Kidney epithelial cell (primary cell): ENCODE measurements around the gene FCAR. TPM values are rescaled to one million over a fixed set of nuclear protein-coding genes. Genes with fewer than 3 reads are reported as not detected.
"Not testable (repeated sequence)": the region's sequence is repeated elsewhere in the genome, so short reads cannot be mapped to it uniquely, and the experiment has no call there.

Experiments used
- DNase-seq: peaks from one replicate; pipeline ENCODE4 v3.0.0-alpha.2; 2010; ENCODE audit warnings: low read depth
- H3K27me3 ChIP-seq: 2 replicates; pipeline ENCODE4 v1.6.0; 2011; ENCODE audit warnings: low read length; ENCODE audit not compliant: control insufficient read depth, insufficient read depth
- H3K36me3 ChIP-seq: 2 replicates; pipeline ENCODE4 v1.5.1; 2011; ENCODE audit warnings: low read length; ENCODE audit not compliant: control insufficient read depth, insufficient read depth
- H3K4me3 ChIP-seq: 2 replicates; pipeline ENCODE4 v1.5.1; 2011; ENCODE audit warnings: low read depth, mild to moderate bottlenecking, control low read depth, low read length
- total RNA-seq: library from RNA; depleted of rRNA; stranded (reverse); fragments of >200 nt; gene quantifications from 2 replicates; pipeline ENCODE4 v1.2.3, GENCODE V29; 2015
- TF ChIP-seq, protein P1 (sequence below): IDR thresholded peaks from 2 replicates; pipeline ENCODE4 v1.5.1; 2011; ENCODE audit warnings: mild to moderate bottlenecking, moderate library complexity, low read length, control low read depth, inconsistent platforms; ENCODE audit not compliant: insufficient read depth, poor library complexity, severe bottlenecking

The FCAR gene
- total RNA-seq, 1 donor from 2014 or later = not detected

DNA sequence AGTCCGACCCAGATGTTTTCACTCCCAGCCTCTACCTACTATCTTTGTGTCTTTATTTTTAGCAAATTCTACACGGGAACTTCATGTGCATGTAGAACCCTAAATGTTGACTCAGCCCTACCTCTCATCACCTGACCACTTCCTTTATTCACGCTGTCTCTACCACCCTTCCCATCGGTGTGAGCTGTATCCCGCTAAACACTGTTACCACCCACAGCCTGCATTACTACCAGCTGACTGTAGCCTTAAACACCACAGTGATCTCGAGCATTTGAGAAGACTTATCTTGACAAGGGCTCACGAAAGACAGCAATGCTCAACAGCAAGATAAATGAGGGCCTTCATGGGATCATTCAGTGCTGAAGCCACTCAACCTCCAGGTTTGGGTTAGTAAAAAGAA, 47.0 kb downstream of the FCAR start:
- TF ChIP-seq, protein P1, sequence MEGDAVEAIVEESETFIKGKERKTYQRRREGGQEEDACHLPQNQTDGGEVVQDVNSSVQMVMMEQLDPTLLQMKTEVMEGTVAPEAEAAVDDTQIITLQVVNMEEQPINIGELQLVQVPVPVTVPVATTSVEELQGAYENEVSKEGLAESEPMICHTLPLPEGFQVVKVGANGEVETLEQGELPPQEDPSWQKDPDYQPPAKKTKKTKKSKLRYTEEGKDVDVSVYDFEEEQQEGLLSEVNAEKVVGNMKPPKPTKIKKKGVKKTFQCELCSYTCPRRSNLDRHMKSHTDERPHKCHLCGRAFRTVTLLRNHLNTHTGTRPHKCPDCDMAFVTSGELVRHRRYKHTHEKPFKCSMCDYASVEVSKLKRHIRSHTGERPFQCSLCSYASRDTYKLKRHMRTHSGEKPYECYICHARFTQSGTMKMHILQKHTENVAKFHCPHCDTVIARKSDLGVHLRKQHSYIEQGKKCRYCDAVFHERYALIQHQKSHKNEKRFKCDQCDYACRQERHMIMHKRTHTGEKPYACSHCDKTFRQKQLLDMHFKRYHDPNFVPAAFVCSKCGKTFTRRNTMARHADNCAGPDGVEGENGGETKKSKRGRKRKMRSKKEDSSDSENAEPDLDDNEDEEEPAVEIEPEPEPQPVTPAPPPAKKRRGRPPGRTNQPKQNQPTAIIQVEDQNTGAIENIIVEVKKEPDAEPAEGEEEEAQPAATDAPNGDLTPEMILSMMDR = no peak
- no peak for DNase-seq
- Histone ChIP-seq H3K36me3 (no peaks in the 10 kb centered on the region), H3K27me3 (no peaks in the 10 kb centered on the region), H3K4me3 (no peak overlapping the region)

DNA sequence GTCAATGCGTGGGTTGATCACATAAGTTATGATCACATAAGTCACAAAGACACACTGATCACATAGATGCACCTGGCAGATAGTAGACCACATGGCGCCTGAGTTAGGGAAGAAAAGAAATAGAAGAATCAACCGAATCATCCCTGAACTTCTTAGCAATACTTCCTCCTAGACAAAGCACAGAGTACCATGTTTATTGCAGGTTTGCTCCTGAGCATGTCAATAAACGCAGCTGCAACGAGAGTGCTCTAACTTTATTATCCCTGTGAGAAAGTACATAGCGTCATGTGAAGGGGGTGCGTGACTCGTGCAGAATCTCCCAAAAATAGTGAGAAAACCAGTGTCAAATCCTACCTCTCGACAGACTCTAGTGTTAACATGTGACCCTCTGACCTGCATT, 49.2 kb downstream of the FCAR start:
- TF ChIP-seq, protein P1 = no peak

DNA sequence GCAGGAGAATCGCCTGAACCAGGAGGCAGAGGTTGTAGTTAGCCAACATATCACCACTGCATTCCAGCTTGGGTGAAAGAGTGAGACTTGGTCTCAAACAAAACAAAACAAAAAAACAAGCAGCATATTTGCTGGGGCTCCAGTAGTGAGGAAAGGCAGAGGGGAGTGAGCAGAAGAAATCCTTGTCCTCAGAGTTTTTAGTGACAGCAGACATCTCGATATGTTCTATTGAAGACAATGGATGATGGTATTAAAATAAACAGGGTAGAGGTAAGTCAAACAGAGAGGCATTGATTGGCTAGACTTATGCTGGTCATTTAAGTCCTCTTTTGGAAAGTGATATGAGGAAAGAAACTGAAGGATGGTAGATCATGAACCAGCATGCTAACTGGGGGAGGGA, 54.3 kb downstream of the FCAR start:
- TF ChIP-seq, protein P1 = no peak
- no peak for DNase-seq
- no peaks in the 10 kb centered on the region for H3K36me3 ChIP-seq
- H3K27me3 ChIP-seq = no peaks in the 10 kb centered on the region
- no peak overlapping the region for H3K4me3 ChIP-seq

More for the DNA sequence above, 49.2 kb downstream of the FCAR start:
- no peaks in the 10 kb centered on the region for H3K27me3 ChIP-seq
- no peak for DNase-seq
- no peak overlapping the region for H3K4me3 ChIP-seq
- no peaks in the 10 kb centered on the region for H3K36me3 ChIP-seq

DNA sequence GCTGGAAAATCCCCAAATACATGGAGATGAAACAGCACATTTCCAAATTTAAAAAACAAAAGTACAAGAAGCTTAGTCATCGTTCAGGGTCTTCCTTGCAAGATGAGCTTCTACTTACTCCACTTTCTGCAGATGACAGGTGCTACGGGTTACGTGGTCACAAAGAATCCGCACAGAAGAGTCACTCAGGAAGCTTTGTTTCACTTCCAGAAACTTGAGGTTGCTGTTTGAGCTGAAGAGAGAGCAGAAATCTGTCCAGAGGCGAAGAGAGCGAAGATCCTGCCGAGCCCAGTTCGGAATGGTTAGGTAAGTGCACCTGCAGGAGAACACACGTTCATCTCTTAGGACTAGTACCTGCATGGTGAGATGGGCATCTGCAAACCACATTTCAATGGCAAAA, 63.9 kb downstream of the FCAR start:
- DNase-seq = no peak
- TF ChIP-seq, protein P1 = no peak
- no peaks in the 10 kb centered on the region for H3K27me3 ChIP-seq
- no peaks in the 10 kb centered on the region for H3K36me3 ChIP-seq
- H3K4me3 ChIP-seq = no peak overlapping the region

DNA sequence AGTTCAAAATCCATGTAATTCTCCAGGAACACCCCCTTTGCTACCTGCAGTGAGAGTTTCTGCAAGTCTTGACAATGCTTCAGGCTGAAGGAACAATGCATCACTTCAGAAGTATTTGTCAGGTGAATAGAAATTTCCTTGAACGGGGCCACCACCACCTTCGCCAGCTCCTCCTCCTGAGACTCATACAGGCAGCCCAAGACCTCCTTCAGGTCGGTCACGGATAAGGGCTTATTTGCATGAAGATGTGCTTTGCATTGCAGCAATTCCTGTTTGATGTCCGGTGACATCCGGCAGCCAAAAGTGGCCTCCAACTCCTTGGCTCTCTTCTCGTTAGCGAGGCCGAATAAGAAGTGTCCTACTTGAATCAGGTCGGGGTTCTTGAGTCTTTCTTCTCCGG, 64.9 kb downstream of the FCAR start:
- TF ChIP-seq, protein P1 = no peak
- no peak for DNase-seq

DNA sequence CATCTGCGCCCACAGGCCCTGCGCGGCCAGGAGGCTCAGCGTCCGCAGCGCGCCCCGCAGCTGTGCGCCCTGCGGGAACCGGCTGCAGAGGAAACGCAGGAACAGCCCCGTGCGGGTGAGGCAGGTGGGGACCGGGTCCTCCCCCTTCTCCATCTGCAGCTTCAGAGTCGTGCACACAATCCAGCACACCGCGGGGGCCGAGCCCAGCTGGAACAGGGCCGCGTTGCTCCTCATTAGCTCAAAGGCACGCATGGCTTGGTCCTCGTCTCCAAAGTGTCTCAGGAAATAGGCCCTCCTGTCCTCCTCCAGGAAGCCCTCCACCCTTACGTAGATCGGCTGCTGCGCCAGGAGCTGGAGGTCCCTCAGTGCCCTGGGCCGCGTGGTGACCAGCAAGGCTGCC, 65.5 kb downstream of the FCAR start:
- H3K27me3 ChIP-seq, DNase-seq, H3K4me3 ChIP-seq, H3K36me3 ChIP-seq: not testable (repeated sequence)

More for the DNA sequence above, 64.9 kb downstream of the FCAR start:
- no peaks in the 10 kb centered on the region for H3K36me3 ChIP-seq
- H3K27me3 ChIP-seq = no peaks in the 10 kb centered on the region
- H3K4me3 ChIP-seq = no peak overlapping the region

Other genes with a start within 250 kb of the FCAR start
- gene LILRB1, start 243.8 kb upstream of the FCAR start, total RNA-seq = not detected in 2 replicates
- gene LILRB4, start 211.2 kb upstream of the FCAR start, total RNA-seq = 2.7 TPM in 1 of 2 replicates, not detected in the other
- not detected in 2 replicates for gene KIR3DL3, start 149.8 kb upstream of the FCAR start, total RNA-seq
- not detected in 2 replicates for gene KIR2DL3, start 135.7 kb upstream of the FCAR start, total RNA-seq
- gene KIR2DL1, start 104.4 kb upstream of the FCAR start, total RNA-seq = not detected in 2 replicates
- not detected in 2 replicates for gene KIR2DL4, start 70.6 kb upstream of the FCAR start, total RNA-seq
- gene KIR3DL1, start 57.8 kb upstream of the FCAR start, total RNA-seq = not detected in 2 replicates
- not detected in 2 replicates for gene KIR2DS4, start 41.6 kb upstream of the FCAR start, total RNA-seq
- not detected in 2 replicates for gene KIR3DL2, start 23.8 kb upstream of the FCAR start, total RNA-seq
- gene NCR1, start 31.9 kb downstream of the FCAR start, total RNA-seq = not detected in 2 replicates
- not detected in 2 replicates for gene NLRP7, start 73.3 kb downstream of the FCAR start, total RNA-seq
- gene NLRP2, start 92.1 kb downstream of the FCAR start, total RNA-seq = 27.5 and 32.5 TPM in 2 replicates
- gene GP6, start 164.0 kb downstream of the FCAR start, total RNA-seq = 0.33 TPM in 1 of 2 replicates, not detected in the other
- gene RDH13, start 188.9 kb downstream of the FCAR start, total RNA-seq = 16.6 and 23.4 TPM in 2 replicates
- gene EPS8L1, start 201.6 kb downstream of the FCAR start, total RNA-seq = 30.5 and 33.8 TPM in 2 replicates
- 62.9 and 94.8 TPM in 2 replicates for gene PPP1R12C, start 243.4 kb downstream of the FCAR start, total RNA-seq